ENCODE results near the gene KCNK1.
A peak's percentile ranks its signal among the peaks of the same experiment; 100 is the strongest.
"Not testable (repeated sequence)": the region's sequence is repeated elsewhere in the genome, so short reads cannot be mapped to it uniquely, and the experiment has no call there.

Gene KCNK1

DNA sequence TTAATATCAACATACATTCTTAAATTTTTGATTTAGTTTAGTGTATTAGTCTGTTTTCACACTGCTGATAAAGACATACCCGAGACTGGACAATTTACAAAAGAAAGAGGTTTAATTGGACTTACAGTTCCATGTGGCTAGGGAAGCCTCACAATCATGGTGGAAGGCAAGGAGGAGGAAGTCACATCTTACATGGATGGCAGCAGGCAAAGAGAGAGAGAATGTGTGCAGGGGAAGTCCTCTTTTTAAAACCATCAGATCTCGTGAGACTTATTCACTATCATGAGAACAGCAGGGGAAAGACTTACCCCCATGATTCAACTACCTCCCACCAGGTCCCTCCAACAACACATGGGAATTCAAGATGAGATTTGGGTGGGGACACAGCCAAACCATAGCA lies 56.5 kb downstream of the KCNK1 start:
- not testable (repeated sequence) for H3K9ac ChIP-seq (ENCODE audit: low read length); H3K27me3 ChIP-seq (replicated peaks; ENCODE audit: control insufficient read depth, insufficient read depth, low read length); H3K4me1 ChIP-seq (ENCODE audit: control insufficient read depth, insufficient read depth, low read length); H3K4me3 ChIP-seq (ENCODE audit: low read length); H3K9me3 ChIP-seq (ENCODE audit: control insufficient read depth, low read length); H3K36me3 ChIP-seq (ENCODE audit: control insufficient read depth, insufficient read depth, low read length, severe bottlenecking); DNase-seq (ENCODE audit: low read depth)

DNA sequence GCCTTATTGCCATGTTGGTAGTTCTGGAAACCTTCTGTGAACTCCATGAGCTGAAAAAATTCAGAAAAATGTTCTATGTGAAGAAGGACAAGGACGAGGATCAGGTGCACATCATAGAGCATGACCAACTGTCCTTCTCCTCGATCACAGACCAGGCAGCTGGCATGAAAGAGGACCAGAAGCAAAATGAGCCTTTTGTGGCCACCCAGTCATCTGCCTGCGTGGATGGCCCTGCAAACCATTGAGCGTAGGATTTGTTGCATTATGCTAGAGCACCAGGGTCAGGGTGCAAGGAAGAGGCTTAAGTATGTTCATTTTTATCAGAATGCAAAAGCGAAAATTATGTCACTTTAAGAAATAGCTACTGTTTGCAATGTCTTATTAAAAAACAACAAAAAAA lies 57.4 kb downstream of the KCNK1 start:
- Histone ChIP-seq H3K9ac (ENCODE audit: low read length) (no peak overlapping the region), H3K36me3 (ENCODE audit: control insufficient read depth, insufficient read depth, low read length, severe bottlenecking) (no peaks in the 10 kb centered on the region), H3K27me3 (replicated peaks; ENCODE audit: control insufficient read depth, insufficient read depth, low read length) (no peaks in the 10 kb centered on the region), H3K4me3 (ENCODE audit: low read length) (no peak overlapping the region), H3K4me1 (ENCODE audit: control insufficient read depth, insufficient read depth, low read length) (peaks cover 2% of the 10 kb centered on the region), H3K9me3 (ENCODE audit: control insufficient read depth, low read length) (no peaks in the 10 kb centered on the region)
- no peak for DNase-seq (ENCODE audit: low read depth)

DNA sequence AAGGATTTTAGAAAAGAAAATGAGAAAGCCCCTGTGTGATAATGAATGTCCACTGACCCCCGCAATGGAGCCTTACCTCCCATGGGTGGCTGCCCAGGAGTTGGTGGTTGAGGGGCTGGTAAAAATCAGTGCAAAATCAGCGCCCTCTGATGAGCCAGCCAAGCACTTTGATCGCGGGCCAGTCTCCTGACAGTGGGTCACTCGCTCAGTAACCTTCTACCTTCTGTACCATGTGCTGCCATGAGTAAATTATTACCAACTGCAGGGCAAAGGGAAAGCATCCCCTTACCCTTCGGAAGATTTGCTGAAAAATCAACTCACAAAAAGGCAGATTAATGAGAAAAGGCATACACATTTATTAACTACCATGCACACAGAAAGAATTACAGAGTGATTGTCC lies 58.8 kb downstream of the KCNK1 start:
- Histone ChIP-seq H3K27me3 (replicated peaks; ENCODE audit: control insufficient read depth, insufficient read depth, low read length) (no peaks in the 10 kb centered on the region), H3K4me1 (ENCODE audit: control insufficient read depth, insufficient read depth, low read length) (peaks cover 2% of the 10 kb centered on the region), H3K36me3 (ENCODE audit: control insufficient read depth, insufficient read depth, low read length, severe bottlenecking) (no peaks in the 10 kb centered on the region), H3K9ac (ENCODE audit: low read length) (no peak overlapping the region), H3K9me3 (ENCODE audit: control insufficient read depth, low read length) (no peaks in the 10 kb centered on the region), H3K4me3 (ENCODE audit: low read length) (no peak overlapping the region)
- no peak for DNase-seq (ENCODE audit: low read depth)

DNA sequence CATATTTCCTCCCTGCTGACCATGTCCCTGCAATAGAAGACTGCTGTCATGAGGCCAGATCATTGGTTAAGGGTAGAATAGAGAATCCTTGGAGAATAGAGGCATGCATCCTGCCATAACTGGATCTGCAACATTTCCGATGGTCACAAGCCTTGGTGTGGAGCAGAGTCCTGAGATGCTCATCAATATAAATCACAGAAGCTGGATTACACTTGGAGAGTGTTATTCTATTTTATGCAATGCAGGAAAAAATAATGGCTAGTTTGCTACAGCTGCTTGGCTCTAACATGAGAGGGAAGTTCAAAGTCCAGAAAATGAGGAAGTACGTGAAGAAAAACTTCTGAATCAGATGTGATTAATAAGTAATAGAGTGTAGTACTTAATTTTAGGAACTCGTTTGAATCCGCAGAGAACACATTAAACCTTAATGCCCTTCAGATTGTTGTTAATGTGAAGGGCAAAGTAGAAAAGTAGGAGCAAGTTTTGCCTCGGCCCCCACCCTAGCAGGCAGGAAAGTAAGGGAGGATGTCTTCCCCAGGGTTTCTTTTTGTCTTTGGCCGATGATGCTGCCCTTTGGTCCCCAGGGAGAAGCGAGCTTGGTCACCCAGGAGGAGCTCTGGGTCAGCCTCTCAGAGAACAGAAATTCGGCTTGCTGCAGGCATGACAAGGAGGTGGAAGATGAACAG lies 59.5 kb downstream of the KCNK1 start:
- Histone ChIP-seq H3K4me3 (ENCODE audit: low read length) (no peak overlapping the region), H3K36me3 (ENCODE audit: control insufficient read depth, insufficient read depth, low read length, severe bottlenecking) (no peaks in the 10 kb centered on the region)

DNA sequence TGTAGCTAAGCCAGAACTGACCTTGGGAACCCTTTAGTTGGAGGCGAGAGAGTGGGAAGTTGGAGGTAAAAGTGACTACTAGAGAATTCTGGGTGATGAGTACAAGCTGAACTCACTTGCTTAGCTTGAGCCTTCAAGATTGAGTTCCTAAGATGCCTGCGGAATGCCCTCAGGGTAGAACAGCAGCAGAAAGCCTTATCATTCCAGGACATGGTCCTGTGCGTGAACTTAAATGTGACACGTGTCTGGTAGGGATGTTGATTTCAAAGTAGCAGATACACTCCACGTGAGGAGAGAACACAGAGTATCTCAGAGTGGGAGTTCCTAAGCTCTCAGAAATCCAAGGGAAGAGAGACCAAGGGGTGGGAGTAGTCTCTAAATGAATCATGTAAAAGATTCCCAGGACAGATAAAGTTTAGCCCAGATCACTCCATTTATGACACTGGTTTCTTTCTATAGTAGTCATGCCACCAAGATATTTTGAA lies 60.1 kb downstream of the KCNK1 start:
- no peaks in the 10 kb centered on the region for H3K36me3 ChIP-seq (ENCODE audit: control insufficient read depth, insufficient read depth, low read length, severe bottlenecking)
- H3K9ac ChIP-seq (ENCODE audit: low read length) = no peak overlapping the region
- no peaks in the 10 kb centered on the region for H3K27me3 ChIP-seq (replicated peaks; ENCODE audit: control insufficient read depth, insufficient read depth, low read length)
- no peaks in the 10 kb centered on the region for H3K4me1 ChIP-seq (ENCODE audit: control insufficient read depth, insufficient read depth, low read length)
- no peak overlapping the region for H3K4me3 ChIP-seq (ENCODE audit: low read length)
- H3K9me3 ChIP-seq (ENCODE audit: control insufficient read depth, low read length) = no peaks in the 10 kb centered on the region
- peak; percentile 5 for DNase-seq (ENCODE audit: low read depth)

More for the DNA sequence above, 59.5 kb downstream of the KCNK1 start:
- Histone ChIP-seq H3K9ac (ENCODE audit: low read length) (no peak overlapping the region), H3K4me1 (ENCODE audit: control insufficient read depth, insufficient read depth, low read length) (peaks cover under 1% of the 10 kb centered on the region), H3K9me3 (ENCODE audit: control insufficient read depth, low read length) (no peaks in the 10 kb centered on the region), H3K27me3 (replicated peaks; ENCODE audit: control insufficient read depth, insufficient read depth, low read length) (no peaks in the 10 kb centered on the region)
- no peak for DNase-seq (ENCODE audit: low read depth)

- Histone ChIP-seq H3K27me3 (replicated peaks; ENCODE audit: control insufficient read depth, insufficient read depth, low read length) (no peaks in the 10 kb centered on the region), H3K4me3 (ENCODE audit: low read length) (no peak overlapping the region), H3K4me1 (ENCODE audit: control insufficient read depth, insufficient read depth, low read length) (no peaks in the 10 kb centered on the region), H3K9me3 (ENCODE audit: control insufficient read depth, low read length) (no peaks in the 10 kb centered on the region), H3K36me3 (ENCODE audit: control insufficient read depth, insufficient read depth, low read length, severe bottlenecking) (no peaks in the 10 kb centered on the region), H3K9ac (ENCODE audit: low read length) (no peak overlapping the region)
- no peak for DNase-seq (ENCODE audit: low read depth)
These were observed 61.5 kb downstream of the KCNK1 start for GRCh38 chr1:233675446-233675845.

DNA sequence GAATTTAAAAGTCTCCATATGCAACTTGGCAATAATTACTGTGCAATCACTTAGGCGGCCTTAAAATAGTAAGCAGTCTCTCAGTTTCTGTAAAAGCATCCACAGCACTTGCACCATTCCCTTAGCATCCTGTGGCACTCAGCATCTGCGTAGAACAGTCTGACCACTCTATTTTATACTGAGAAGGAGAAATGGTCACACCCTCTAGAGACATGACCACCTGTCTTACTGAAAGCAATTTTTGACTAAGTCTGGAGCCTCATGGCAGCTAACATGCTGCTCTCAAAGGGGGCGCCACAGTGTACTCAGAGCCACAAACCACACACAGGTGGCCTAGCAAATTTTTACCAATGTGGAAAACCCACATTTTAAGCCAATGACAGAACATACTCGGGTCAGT lies 62.0 kb downstream of the KCNK1 start:
- H3K9ac ChIP-seq (ENCODE audit: low read length) = no peak overlapping the region
- no peaks in the 10 kb centered on the region for H3K27me3 ChIP-seq (replicated peaks; ENCODE audit: control insufficient read depth, insufficient read depth, low read length)
- H3K9me3 ChIP-seq (ENCODE audit: control insufficient read depth, low read length) = no peaks in the 10 kb centered on the region
- H3K36me3 ChIP-seq (ENCODE audit: control insufficient read depth, insufficient read depth, low read length, severe bottlenecking) = no peaks in the 10 kb centered on the region
- no peaks in the 10 kb centered on the region for H3K4me1 ChIP-seq (ENCODE audit: control insufficient read depth, insufficient read depth, low read length)
- no peak overlapping the region for H3K4me3 ChIP-seq (ENCODE audit: low read length)
- DNase-seq (ENCODE audit: low read depth) = no peak

GRCh38 chr1:233677690-233678354 lies 63.9 kb downstream of the KCNK1 start:
- Histone ChIP-seq H3K9me3 (ENCODE audit: control insufficient read depth, low read length) (no peaks in the 10 kb centered on the region), H3K27me3 (replicated peaks; ENCODE audit: control insufficient read depth, insufficient read depth, low read length) (no peaks in the 10 kb centered on the region), H3K4me1 (ENCODE audit: control insufficient read depth, insufficient read depth, low read length) (no peaks in the 10 kb centered on the region), H3K4me3 (ENCODE audit: low read length) (no peak overlapping the region), H3K36me3 (ENCODE audit: control insufficient read depth, insufficient read depth, low read length, severe bottlenecking) (no peaks in the 10 kb centered on the region), H3K9ac (ENCODE audit: low read length) (no peak overlapping the region)
- DNase-seq (ENCODE audit: low read depth) = no peak

- no peaks in the 10 kb centered on the region for H3K27me3 ChIP-seq (replicated peaks; ENCODE audit: control insufficient read depth, insufficient read depth, low read length)
- no peaks in the 10 kb centered on the region for H3K4me1 ChIP-seq (ENCODE audit: control insufficient read depth, insufficient read depth, low read length)
- no peaks in the 10 kb centered on the region for H3K9me3 ChIP-seq (ENCODE audit: control insufficient read depth, low read length)
- DNase-seq (ENCODE audit: low read depth) = no peak
- no peak overlapping the region for H3K4me3 ChIP-seq (ENCODE audit: low read length)
- H3K36me3 ChIP-seq (ENCODE audit: control insufficient read depth, insufficient read depth, low read length, severe bottlenecking) = no peaks in the 10 kb centered on the region
- H3K9ac ChIP-seq (ENCODE audit: low read length) = no peak overlapping the region
These were observed 65.1 kb downstream of the KCNK1 start for GRCh38 chr1:233679030-233679429.

- H3K4me1 ChIP-seq (ENCODE audit: control insufficient read depth, insufficient read depth, low read length) = no peaks in the 10 kb centered on the region
- H3K4me3 ChIP-seq (ENCODE audit: low read length) = no peak overlapping the region
- H3K36me3 ChIP-seq (ENCODE audit: control insufficient read depth, insufficient read depth, low read length, severe bottlenecking) = no peaks in the 10 kb centered on the region
- DNase-seq (ENCODE audit: low read depth) = no peak
- H3K27me3 ChIP-seq (replicated peaks; ENCODE audit: control insufficient read depth, insufficient read depth, low read length) = no peaks in the 10 kb centered on the region
- H3K9me3 ChIP-seq (ENCODE audit: control insufficient read depth, low read length) = no peaks in the 10 kb centered on the region
- H3K9ac ChIP-seq (ENCODE audit: low read length) = no peak overlapping the region
These were observed 65.9 kb downstream of the KCNK1 start for GRCh38 chr1:233679591-233680373.

DNA sequence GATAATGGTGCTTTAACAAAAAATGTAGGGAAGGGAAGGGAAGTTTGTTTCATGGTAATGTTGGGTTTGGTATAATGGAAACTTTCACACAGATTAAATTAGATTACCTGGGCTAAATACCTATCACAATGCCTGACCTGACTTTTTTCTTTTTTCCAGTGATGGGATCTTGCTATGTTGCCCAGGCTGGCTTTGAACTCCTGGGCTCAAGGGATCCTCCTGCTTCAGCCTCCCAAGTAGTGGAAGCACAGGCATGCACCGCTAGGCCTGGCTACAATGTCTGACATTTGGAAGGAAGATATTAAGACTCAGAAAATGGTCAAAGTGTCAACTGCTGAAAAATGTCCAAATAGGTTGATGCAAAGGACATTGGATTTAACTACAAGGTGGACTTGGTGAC lies 67.4 kb downstream of the KCNK1 start:
- no peaks in the 10 kb centered on the region for H3K9me3 ChIP-seq (ENCODE audit: control insufficient read depth, low read length)
- no peak overlapping the region for H3K4me3 ChIP-seq (ENCODE audit: low read length)
- no peak for DNase-seq (ENCODE audit: low read depth)
- no peaks in the 10 kb centered on the region for H3K36me3 ChIP-seq (ENCODE audit: control insufficient read depth, insufficient read depth, low read length, severe bottlenecking)
- no peak overlapping the region for H3K9ac ChIP-seq (ENCODE audit: low read length)
- H3K27me3 ChIP-seq (replicated peaks; ENCODE audit: control insufficient read depth, insufficient read depth, low read length) = no peaks in the 10 kb centered on the region
- H3K4me1 ChIP-seq (ENCODE audit: control insufficient read depth, insufficient read depth, low read length) = no peaks in the 10 kb centered on the region

Measured in adipocyte (in vitro differentiated cells).